Erythroblast (primary cell): ENCODE data around the gene SCN5A.

Experiments
- GATA1 ChIP-seq: IDR thresholded peaks from 2 replicates; pipeline ENCODE4 v1.6.1; 2011; ENCODE audit warnings: low read depth, mild to moderate bottlenecking, control low read depth, low read length, moderate library complexity
- POLR2A ChIP-seq: IDR thresholded peaks from 2 replicates; pipeline ENCODE4 v1.6.1; 2011; ENCODE audit warnings: mild to moderate bottlenecking, low read length

- TF ChIP-seq POLR2A (no peak), GATA1 (no peak)
Measured at GRCh38 chr3:38586546-38587520, 62.7 kb downstream of the SCN5A start.
